Uterine smooth muscle cell (primary cell): ENCODE data around the gene STXBP4. TPM values are rescaled to one million over a fixed set of nuclear protein-coding genes. Genes with fewer than 3 reads are reported as not detected.

Experiments
- total RNA-seq: library from RNA; depleted of rRNA; stranded (reverse); fragments of >200 nt; gene quantifications from 2 replicates; pipeline ENCODE4 v1.2.3, GENCODE V29; 2014

STXBP4 gene
- total RNA-seq: 11.8 and 13.9 TPM in 2 replicates

GRCh38 chr17:54968262-54968987 is at the start of gene STXBP4, which contains the start of gene COX11:
TSS of gene STXBP4 (plus strand) at chr17:54968765. CDS start at chr17:54986220, 17,455 bp downstream.
TSS of gene COX11 (minus strand) at chr17:54968654. CDS start at chr17:54968646, 8 bp downstream.

Other genes starting within 250 kb of the STXBP4 start
- gene TOM1L1, start 67.9 kb upstream of the STXBP4 start, total RNA-seq: 14.9 and 18.0 TPM in 2 replicates
- 41.2 and 82.0 TPM in 2 replicates for gene COX11, start 111 bp upstream of the STXBP4 start, total RNA-seq